Measurements from ENCODE around the gene CBLL1.

The CBLL1 gene

GRCh38 chr7:107799647-107800264 is 55.8 kb downstream of the CBLL1 start:
- Histone ChIP-seq H3K27ac (ENCODE audit: low read length) (no peak overlapping the region), H3K4me1 (ENCODE audit: low read length) (no peaks in the 10 kb centered on the region), H4K20me1 (ENCODE audit: insufficient read depth, low read length) (no peaks in the 10 kb centered on the region), H3K9ac (ENCODE audit: low read length) (no peak overlapping the region), H3K27me3 (replicated peaks; ENCODE audit: insufficient read depth, low read length) (no peaks in the 10 kb centered on the region), H3F3A (ENCODE audit: insufficient read depth, low read length) (no peaks in the 10 kb centered on the region), H2AFZ (ENCODE audit: low read length) (no peak overlapping the region), H3K4me2 (ENCODE audit: low read depth, low read length) (no peak overlapping the region), H3K9me3 (replicated peaks; ENCODE audit: insufficient read depth, low read length) (no peaks in the 10 kb centered on the region), H3K36me3 (replicated peaks; ENCODE audit: insufficient read depth, low read length) (no peaks in the 10 kb centered on the region), H3K9me2 (replicated peaks; ENCODE audit: insufficient read depth, low read length) (no peaks in the 10 kb centered on the region), H3K79me2 (ENCODE audit: low read length) (no peaks in the 10 kb centered on the region), H3K4me3 (ENCODE audit: low read length) (no peak overlapping the region)
- no peak for TF ChIP-seq CTCF (IDR thresholded peaks at IDR 0.05; ENCODE audit: low read length)
- TF ChIP-seq EZH2 (optimal IDR thresholded peaks at IDR 0.05; ENCODE audit: low read depth, low read length) = no peak
- no peak for TF ChIP-seq EZH2phosphoT487 (IDR thresholded peaks at IDR 0.05; ENCODE audit: low read length)
- DNase-seq = no peak

- Histone ChIP-seq H4K20me1 (ENCODE audit: insufficient read depth, low read length) (no peaks in the 10 kb centered on the region), H3K36me3 (replicated peaks; ENCODE audit: insufficient read depth, low read length) (no peaks in the 10 kb centered on the region), H3K9ac (ENCODE audit: low read length) (no peak within 1 kb of the TSS), H3K27ac (ENCODE audit: low read length) (no peak within 1 kb of the TSS), H3K4me2 (ENCODE audit: low read depth, low read length) (no peak within 1 kb of the TSS), H3K27me3 (replicated peaks; ENCODE audit: insufficient read depth, low read length) (no peaks in the 10 kb centered on the region), H3F3A (ENCODE audit: insufficient read depth, low read length) (no peaks in the 10 kb centered on the region), H3K79me2 (ENCODE audit: low read length) (no peaks in the 10 kb centered on the region), H3K9me2 (replicated peaks; ENCODE audit: insufficient read depth, low read length) (no peaks in the 10 kb centered on the region), H3K9me3 (replicated peaks; ENCODE audit: insufficient read depth, low read length) (no peaks in the 10 kb centered on the region), H2AFZ (ENCODE audit: low read length) (no peak within 1 kb of the TSS), H3K4me3 (ENCODE audit: low read length) (no peak within 1 kb of the TSS), H3K4me1 (ENCODE audit: low read length) (no peaks in the 10 kb centered on the region)
- DNase-seq = no peak
- no peak for TF ChIP-seq EZH2 (optimal IDR thresholded peaks at IDR 0.05; ENCODE audit: low read depth, low read length)
- no peak for TF ChIP-seq CTCF (IDR thresholded peaks at IDR 0.05; ENCODE audit: low read length)
- no peak for TF ChIP-seq EZH2phosphoT487 (IDR thresholded peaks at IDR 0.05; ENCODE audit: low read length)
Observed at GRCh38 chr7:107803009-107803610, 59.2 kb downstream of the CBLL1 start, which contains the start of gene SLC26A3. SLC26A3 (minus strand) TSS chr7:107803223; CDS start chr7:107794509, 8,714 bp downstream.

GRCh38 chr7:107809179-107809578 is 65.2 kb downstream of the CBLL1 start:
- no peaks in the 10 kb centered on the region for H3K36me3 ChIP-seq (replicated peaks; ENCODE audit: insufficient read depth, low read length)
- no peaks in the 10 kb centered on the region for H3K9me2 ChIP-seq (replicated peaks; ENCODE audit: insufficient read depth, low read length)
- no peaks in the 10 kb centered on the region for H3F3A ChIP-seq (ENCODE audit: insufficient read depth, low read length)
- no peak overlapping the region for H2AFZ ChIP-seq (ENCODE audit: low read length)
- no peak overlapping the region for H3K9ac ChIP-seq (ENCODE audit: low read length)
- H3K4me2 ChIP-seq (ENCODE audit: low read depth, low read length) = no peak overlapping the region
- no peak for DNase-seq
- H3K9me3 ChIP-seq (replicated peaks; ENCODE audit: insufficient read depth, low read length) = no peaks in the 10 kb centered on the region
- no peaks in the 10 kb centered on the region for H3K4me1 ChIP-seq (ENCODE audit: low read length)
- H3K4me3 ChIP-seq (ENCODE audit: low read length) = no peak overlapping the region
- H3K79me2 ChIP-seq (ENCODE audit: low read length) = no peaks in the 10 kb centered on the region
- H3K27me3 ChIP-seq (replicated peaks; ENCODE audit: insufficient read depth, low read length) = no peaks in the 10 kb centered on the region
- no peak for TF ChIP-seq CTCF (IDR thresholded peaks at IDR 0.05; ENCODE audit: low read length)
- no peak overlapping the region for H3K27ac ChIP-seq (ENCODE audit: low read length)
- H4K20me1 ChIP-seq (ENCODE audit: insufficient read depth, low read length) = no peaks in the 10 kb centered on the region

Measured in MM.1S (cell line).